GM21529 (cell line): ENCODE measurements around the gene HEXIM1.
"Not testable (repeated sequence)": the region's sequence is repeated elsewhere in the genome, so short reads cannot be mapped to it uniquely, and the experiment has no call there.

Experiments
- ATAC-seq: cut with Tn5 transposase; IDR thresholded peaks from one replicate; pipeline ENCODE4 v1.9.1; 2021; ENCODE audit not compliant: unreplicated experiment

Gene HEXIM1

GRCh38 chr17:45112559-45113423 lies 35.5 kb upstream of the HEXIM1 start:
- no peak for ATAC-seq

- no peak for ATAC-seq
Measured at GRCh38 chr17:45113424-45113754, 34.9 kb upstream of the HEXIM1 start.

GRCh38 chr17:45114117-45114932 lies 34.0 kb upstream of the HEXIM1 start:
- no peak for ATAC-seq

GRCh38 chr17:45115015-45115625 lies 33.2 kb upstream of the HEXIM1 start:
- ATAC-seq: no peak

- no peak for ATAC-seq
Measured at GRCh38 chr17:45115871-45116270, 32.4 kb upstream of the HEXIM1 start.

- no peak for ATAC-seq
Measured at GRCh38 chr17:45116434-45117016, 31.8 kb upstream of the HEXIM1 start.

GRCh38 chr17:45117334-45117733 lies 30.9 kb upstream of the HEXIM1 start:
- no peak for ATAC-seq

GRCh38 chr17:45117848-45118646 lies 30.2 kb upstream of the HEXIM1 start:
- ATAC-seq: no peak

GRCh38 chr17:45118691-45119090 lies 29.6 kb upstream of the HEXIM1 start:
- ATAC-seq: no peak

GRCh38 chr17:45119964-45120363 lies 28.3 kb upstream of the HEXIM1 start:
- ATAC-seq: no peak

GRCh38 chr17:45120558-45120957 lies 27.7 kb upstream of the HEXIM1 start:
- no peak for ATAC-seq

- no peak for ATAC-seq
Measured at GRCh38 chr17:45121055-45121454, 27.2 kb upstream of the HEXIM1 start.

GRCh38 chr17:45123076-45123770 lies 25.1 kb upstream of the HEXIM1 start:
- no peak for ATAC-seq

GRCh38 chr17:45123930-45124796 lies 24.1 kb upstream of the HEXIM1 start:
- ATAC-seq: no peak

GRCh38 chr17:45124797-45125122 lies 23.5 kb upstream of the HEXIM1 start:
- not testable (repeated sequence) for ATAC-seq

- no peak for ATAC-seq
Measured at GRCh38 chr17:45125509-45125908, 22.8 kb upstream of the HEXIM1 start.

GRCh38 chr17:45127207-45127547 lies 21.1 kb upstream of the HEXIM1 start:
- ATAC-seq: no peak

GRCh38 chr17:45127548-45128300 lies 20.6 kb upstream of the HEXIM1 start:
- no peak for ATAC-seq

- ATAC-seq: no peak
Measured at GRCh38 chr17:45128331-45128730, 19.9 kb upstream of the HEXIM1 start.
